Measurements from ENCODE around the gene GOLIM4. TPM values are rescaled to one million over a fixed set of nuclear protein-coding genes. Genes with fewer than 3 reads are reported as not detected.

The GOLIM4 gene
- total and polyA plus RNA-seq, 2 of the 13 experiments (the other 11 are each of a cell fraction or from before 2014, with no cell fraction given), result 10.9 to 47.7 TPM

DNA sequence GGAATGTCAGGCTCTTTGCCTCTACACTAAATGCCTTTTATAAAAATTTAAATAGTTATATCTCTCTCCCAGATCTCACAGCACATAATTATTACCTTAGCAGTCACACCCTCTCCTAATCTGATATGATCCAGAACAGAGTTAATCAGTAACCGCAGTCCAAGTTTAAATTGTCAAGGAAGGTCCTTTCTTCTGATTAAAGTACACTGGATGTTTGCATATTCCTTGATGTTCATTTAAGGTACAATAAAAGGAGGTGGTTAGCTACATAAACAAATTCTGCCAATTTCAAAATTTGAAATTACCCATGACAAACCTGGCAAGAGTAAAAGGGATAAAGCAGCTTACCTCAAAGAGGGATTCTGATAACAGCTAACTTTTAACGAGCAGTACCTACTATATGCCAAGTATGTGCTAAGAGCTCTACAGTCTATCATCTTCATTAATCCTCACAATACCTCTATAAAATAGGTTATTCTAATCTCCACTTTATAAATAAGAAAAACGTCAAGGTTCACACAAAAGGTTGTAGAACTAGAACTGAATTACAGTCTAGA is 4.3 kb downstream of the GOLIM4 start (continued):
- TF ChIP-seq, protein P1, sequence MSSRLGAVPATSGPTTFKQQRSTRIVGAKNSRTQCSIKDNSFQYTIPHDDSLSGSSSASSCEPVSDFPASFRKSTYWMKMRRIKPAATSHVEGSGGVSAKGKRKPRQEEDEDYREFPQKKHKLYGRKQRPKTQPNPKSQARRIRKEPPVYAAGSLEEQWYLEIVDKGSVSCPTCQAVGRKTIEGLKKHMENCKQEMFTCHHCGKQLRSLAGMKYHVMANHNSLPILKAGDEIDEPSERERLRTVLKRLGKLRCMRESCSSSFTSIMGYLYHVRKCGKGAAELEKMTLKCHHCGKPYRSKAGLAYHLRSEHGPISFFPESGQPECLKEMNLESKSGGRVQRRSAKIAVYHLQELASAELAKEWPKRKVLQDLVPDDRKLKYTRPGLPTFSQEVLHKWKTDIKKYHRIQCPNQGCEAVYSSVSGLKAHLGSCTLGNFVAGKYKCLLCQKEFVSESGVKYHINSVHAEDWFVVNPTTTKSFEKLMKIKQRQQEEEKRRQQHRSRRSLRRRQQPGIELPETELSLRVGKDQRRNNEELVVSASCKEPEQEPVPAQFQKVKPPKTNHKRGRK (CRISPR knock-in tag; IDR thresholded peaks at IDR 0.05), result no peak
- TF ChIP-seq ZNF782 (CRISPR knock-in tag; IDR thresholded peaks at IDR 0.05; ENCODE audit: borderline replicate concordance) (no peak), ZNF766 (CRISPR knock-in tag; IDR thresholded peaks at IDR 0.05; ENCODE audit: borderline replicate concordance) (no peak), ZNF781 (CRISPR knock-in tag; IDR thresholded peaks at IDR 0.05; ENCODE audit: borderline replicate concordance, not compliant biosample characterization) (no peak), HNRNPLL (IDR thresholded peaks at IDR 0.05; ENCODE audit: low read depth, low read length, poor library complexity, severe bottlenecking) (no peak), STAG1 (CRISPR knock-in tag; IDR thresholded peaks at IDR 0.05) (no peak), KDM2A (CRISPR knock-in tag; IDR thresholded peaks at IDR 0.05; ENCODE audit: borderline replicate concordance, low read depth) (no peak), ZNF543 (CRISPR knock-in tag; IDR thresholded peaks at IDR 0.05) (no peak), ZNF20 (CRISPR knock-in tag; IDR thresholded peaks at IDR 0.05) (no peak), FOXK1 (CRISPR knock-in tag; IDR thresholded peaks at IDR 0.05; ENCODE audit: borderline replicate concordance, low read depth) (no peak), HDAC1 (CRISPR knock-in tag; IDR thresholded peaks at IDR 0.05) (no peak), ZNF556 (CRISPR knock-in tag; IDR thresholded peaks at IDR 0.05; ENCODE audit: borderline replicate concordance) (no peak), NFKBIZ (CRISPR knock-in tag; IDR thresholded peaks at IDR 0.05) (no peak), SOX5 (CRISPR knock-in tag; IDR thresholded peaks at IDR 0.05; ENCODE audit: borderline replicate concordance) (no peak), KAT2B (IDR thresholded peaks at IDR 0.05; ENCODE audit: borderline replicate concordance, low read depth, low read length) (no peak), GFI1 (CRISPR knock-in tag; IDR thresholded peaks at IDR 0.05; ENCODE audit: borderline replicate concordance) (no peak)
- TF ChIP-seq, protein P2, sequence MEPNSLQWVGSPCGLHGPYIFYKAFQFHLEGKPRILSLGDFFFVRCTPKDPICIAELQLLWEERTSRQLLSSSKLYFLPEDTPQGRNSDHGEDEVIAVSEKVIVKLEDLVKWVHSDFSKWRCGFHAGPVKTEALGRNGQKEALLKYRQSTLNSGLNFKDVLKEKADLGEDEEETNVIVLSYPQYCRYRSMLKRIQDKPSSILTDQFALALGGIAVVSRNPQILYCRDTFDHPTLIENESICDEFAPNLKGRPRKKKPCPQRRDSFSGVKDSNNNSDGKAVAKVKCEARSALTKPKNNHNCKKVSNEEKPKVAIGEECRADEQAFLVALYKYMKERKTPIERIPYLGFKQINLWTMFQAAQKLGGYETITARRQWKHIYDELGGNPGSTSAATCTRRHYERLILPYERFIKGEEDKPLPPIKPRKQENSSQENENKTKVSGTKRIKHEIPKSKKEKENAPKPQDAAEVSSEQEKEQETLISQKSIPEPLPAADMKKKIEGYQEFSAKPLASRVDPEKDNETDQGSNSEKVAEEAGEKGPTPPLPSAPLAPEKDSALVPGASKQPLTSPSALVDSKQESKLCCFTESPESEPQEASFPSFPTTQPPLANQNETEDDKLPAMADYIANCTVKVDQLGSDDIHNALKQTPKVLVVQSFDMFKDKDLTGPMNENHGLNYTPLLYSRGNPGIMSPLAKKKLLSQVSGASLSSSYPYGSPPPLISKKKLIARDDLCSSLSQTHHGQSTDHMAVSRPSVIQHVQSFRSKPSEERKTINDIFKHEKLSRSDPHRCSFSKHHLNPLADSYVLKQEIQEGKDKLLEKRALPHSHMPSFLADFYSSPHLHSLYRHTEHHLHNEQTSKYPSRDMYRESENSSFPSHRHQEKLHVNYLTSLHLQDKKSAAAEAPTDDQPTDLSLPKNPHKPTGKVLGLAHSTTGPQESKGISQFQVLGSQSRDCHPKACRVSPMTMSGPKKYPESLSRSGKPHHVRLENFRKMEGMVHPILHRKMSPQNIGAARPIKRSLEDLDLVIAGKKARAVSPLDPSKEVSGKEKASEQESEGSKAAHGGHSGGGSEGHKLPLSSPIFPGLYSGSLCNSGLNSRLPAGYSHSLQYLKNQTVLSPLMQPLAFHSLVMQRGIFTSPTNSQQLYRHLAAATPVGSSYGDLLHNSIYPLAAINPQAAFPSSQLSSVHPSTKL (CRISPR knock-in tag; IDR thresholded peaks at IDR 0.05), result peak; percentile 7; the same call in 1 of the 2 replicates
- TF ChIP-seq, protein P3, sequence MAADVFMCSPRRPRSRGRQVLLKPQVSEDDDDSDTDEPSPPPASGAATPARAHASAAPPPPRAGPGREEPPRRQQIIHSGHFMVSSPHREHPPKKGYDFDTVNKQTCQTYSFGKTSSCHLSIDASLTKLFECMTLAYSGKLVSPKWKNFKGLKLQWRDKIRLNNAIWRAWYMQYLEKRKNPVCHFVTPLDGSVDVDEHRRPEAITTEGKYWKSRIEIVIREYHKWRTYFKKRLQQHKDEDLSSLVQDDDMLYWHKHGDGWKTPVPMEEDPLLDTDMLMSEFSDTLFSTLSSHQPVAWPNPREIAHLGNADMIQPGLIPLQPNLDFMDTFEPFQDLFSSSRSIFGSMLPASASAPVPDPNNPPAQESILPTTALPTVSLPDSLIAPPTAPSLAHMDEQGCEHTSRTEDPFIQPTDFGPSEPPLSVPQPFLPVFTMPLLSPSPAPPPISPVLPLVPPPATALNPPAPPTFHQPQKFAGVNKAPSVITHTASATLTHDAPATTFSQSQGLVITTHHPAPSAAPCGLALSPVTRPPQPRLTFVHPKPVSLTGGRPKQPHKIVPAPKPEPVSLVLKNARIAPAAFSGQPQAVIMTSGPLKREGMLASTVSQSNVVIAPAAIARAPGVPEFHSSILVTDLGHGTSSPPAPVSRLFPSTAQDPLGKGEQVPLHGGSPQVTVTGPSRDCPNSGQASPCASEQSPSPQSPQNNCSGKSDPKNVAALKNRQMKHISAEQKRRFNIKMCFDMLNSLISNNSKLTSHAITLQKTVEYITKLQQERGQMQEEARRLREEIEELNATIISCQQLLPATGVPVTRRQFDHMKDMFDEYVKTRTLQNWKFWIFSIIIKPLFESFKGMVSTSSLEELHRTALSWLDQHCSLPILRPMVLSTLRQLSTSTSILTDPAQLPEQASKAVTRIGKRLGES (CRISPR knock-in tag; IDR thresholded peaks at IDR 0.05; ENCODE audit: borderline replicate concordance), result no peak
- TF ChIP-seq, protein P4, sequence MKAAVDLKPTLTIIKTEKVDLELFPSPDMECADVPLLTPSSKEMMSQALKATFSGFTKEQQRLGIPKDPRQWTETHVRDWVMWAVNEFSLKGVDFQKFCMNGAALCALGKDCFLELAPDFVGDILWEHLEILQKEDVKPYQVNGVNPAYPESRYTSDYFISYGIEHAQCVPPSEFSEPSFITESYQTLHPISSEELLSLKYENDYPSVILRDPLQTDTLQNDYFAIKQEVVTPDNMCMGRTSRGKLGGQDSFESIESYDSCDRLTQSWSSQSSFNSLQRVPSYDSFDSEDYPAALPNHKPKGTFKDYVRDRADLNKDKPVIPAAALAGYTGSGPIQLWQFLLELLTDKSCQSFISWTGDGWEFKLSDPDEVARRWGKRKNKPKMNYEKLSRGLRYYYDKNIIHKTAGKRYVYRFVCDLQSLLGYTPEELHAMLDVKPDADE (CRISPR knock-in tag; IDR thresholded peaks at IDR 0.05), result no peak
- TF ChIP-seq, protein P5, sequence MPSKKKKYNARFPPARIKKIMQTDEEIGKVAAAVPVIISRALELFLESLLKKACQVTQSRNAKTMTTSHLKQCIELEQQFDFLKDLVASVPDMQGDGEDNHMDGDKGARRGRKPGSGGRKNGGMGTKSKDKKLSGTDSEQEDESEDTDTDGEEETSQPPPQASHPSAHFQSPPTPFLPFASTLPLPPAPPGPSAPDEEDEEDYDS (CRISPR knock-in tag; IDR thresholded peaks at IDR 0.05), result peak; percentile 51; the same call in 1 of the 2 replicates

All from HepG2 (cell line).